Measurements from ENCODE around the gene KTN1.

GRCh38 chr14:55545779-55546178 lies 34.2 kb upstream of the KTN1 start:
- TF ChIP-seq, protein P1, sequence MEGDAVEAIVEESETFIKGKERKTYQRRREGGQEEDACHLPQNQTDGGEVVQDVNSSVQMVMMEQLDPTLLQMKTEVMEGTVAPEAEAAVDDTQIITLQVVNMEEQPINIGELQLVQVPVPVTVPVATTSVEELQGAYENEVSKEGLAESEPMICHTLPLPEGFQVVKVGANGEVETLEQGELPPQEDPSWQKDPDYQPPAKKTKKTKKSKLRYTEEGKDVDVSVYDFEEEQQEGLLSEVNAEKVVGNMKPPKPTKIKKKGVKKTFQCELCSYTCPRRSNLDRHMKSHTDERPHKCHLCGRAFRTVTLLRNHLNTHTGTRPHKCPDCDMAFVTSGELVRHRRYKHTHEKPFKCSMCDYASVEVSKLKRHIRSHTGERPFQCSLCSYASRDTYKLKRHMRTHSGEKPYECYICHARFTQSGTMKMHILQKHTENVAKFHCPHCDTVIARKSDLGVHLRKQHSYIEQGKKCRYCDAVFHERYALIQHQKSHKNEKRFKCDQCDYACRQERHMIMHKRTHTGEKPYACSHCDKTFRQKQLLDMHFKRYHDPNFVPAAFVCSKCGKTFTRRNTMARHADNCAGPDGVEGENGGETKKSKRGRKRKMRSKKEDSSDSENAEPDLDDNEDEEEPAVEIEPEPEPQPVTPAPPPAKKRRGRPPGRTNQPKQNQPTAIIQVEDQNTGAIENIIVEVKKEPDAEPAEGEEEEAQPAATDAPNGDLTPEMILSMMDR (IDR thresholded peaks at IDR 0.05; ENCODE audit: low read depth, low read length, poor library complexity, severe bottlenecking): no peak
- no peak for TF ChIP-seq EZH2phosphoT487 (IDR thresholded peaks at IDR 0.05; ENCODE audit: borderline replicate concordance, low read length)

Measured in DOHH2 (cell line).